Suppressor macrophage treated with lipopolysaccharide for 4 hours (primary cell): ENCODE results near the gene HERC3.

Experiments used
- DNase-seq: peaks from one replicate; pipeline ENCODE4 v3.0.0-alpha.2; 2020

Gene HERC3

GRCh38 chr4:88752076-88752463 lies 159.8 kb downstream of the HERC3 start:
- no peak for DNase-seq

GRCh38 chr4:88752754-88753153 lies 160.5 kb downstream of the HERC3 start:
- DNase-seq = no peak

- DNase-seq = no peak
Measured at GRCh38 chr4:88753658-88754571, 161.6 kb downstream of the HERC3 start.

GRCh38 chr4:88754796-88755195 lies 162.5 kb downstream of the HERC3 start:
- no peak for DNase-seq

- no peak for DNase-seq
Measured at GRCh38 chr4:88755454-88755853, 163.2 kb downstream of the HERC3 start.

- DNase-seq = no peak
Measured at GRCh38 chr4:88756149-88756548, 163.9 kb downstream of the HERC3 start.

- DNase-seq = no peak
Measured at GRCh38 chr4:88757067-88757466, 164.8 kb downstream of the HERC3 start.

GRCh38 chr4:88757776-88758175 lies 165.5 kb downstream of the HERC3 start:
- no peak for DNase-seq
